ENCODE measurements around the gene RER1.

DNA sequence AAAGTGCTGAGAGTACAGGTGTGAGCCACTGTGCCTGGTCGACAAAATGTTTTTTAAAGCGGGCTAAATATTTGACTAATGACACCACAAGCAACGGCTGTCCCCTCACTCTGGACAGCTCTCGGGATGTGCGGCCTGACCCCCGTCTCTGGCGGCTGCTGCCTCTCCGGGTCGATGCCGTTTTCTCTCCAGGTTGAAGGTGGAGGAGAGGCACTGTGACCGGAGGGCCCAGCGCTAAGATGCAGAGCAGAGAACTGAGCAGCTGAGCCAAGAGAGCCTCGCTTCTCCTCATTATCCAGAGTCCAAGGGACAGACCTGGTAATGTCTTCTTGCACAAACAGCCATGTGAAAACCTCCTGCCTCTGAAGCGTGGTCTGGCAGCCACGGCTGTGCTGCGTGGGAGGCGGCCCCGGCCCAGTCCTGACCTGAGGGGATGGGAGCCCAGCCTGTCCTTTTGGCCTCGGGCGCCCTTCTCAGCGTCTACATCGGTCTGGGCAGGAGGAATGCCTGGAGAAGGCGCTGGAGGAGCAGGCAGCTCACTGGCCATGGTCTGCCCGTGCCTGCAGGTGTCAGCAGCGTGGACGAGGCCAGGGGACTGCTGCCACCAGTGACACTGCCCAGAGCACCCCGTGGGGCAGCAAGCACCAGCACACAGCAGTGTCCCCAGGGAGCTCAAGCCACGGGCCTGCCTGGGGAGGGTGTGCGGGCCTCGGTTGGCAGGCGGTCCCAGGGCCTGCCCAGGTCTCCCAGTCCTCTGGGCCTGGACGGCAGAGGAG, 10.6 kb upstream of the RER1 start:
- TF ChIP-seq, protein P1, sequence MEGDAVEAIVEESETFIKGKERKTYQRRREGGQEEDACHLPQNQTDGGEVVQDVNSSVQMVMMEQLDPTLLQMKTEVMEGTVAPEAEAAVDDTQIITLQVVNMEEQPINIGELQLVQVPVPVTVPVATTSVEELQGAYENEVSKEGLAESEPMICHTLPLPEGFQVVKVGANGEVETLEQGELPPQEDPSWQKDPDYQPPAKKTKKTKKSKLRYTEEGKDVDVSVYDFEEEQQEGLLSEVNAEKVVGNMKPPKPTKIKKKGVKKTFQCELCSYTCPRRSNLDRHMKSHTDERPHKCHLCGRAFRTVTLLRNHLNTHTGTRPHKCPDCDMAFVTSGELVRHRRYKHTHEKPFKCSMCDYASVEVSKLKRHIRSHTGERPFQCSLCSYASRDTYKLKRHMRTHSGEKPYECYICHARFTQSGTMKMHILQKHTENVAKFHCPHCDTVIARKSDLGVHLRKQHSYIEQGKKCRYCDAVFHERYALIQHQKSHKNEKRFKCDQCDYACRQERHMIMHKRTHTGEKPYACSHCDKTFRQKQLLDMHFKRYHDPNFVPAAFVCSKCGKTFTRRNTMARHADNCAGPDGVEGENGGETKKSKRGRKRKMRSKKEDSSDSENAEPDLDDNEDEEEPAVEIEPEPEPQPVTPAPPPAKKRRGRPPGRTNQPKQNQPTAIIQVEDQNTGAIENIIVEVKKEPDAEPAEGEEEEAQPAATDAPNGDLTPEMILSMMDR (IDR thresholded peaks at IDR 0.05): no peak
- no peak for TF ChIP-seq POLR2A (IDR thresholded peaks at IDR 0.05)

Data from breast epithelium (tissue), 3 donors.